ENCODE measurements around the gene PTPA.
A peak's percentile ranks its signal among the peaks of the same experiment; 100 is the strongest.
"Not testable (repeated sequence)": the region's sequence is repeated elsewhere in the genome, so short reads cannot be mapped to it uniquely, and the experiment has no call there.

Gene PTPA

GRCh38 chr9:129109537-129109903 lies 1.7 kb upstream of the PTPA start:
- no peak for DNase-seq (ENCODE audit: low read depth in 3 of 3)

GRCh38 chr9:129109952-129110739 lies 1.1 kb upstream of the PTPA start:
- DNase-seq (ENCODE audit: low read depth in 3 of 3), result no peak

GRCh38 chr9:129111528-129112151 lies 425 bp downstream of the PTPA start:
- DNase-seq (ENCODE audit: low read depth in 3 of 3), result no peak

GRCh38 chr9:129112526-129112925 lies 1.3 kb downstream of the PTPA start:
- DNase-seq (ENCODE audit: low read depth in 3 of 3), result not testable (repeated sequence)

- DNase-seq (ENCODE audit: low read depth in 3 of 3), result no peak
These were observed 2.6 kb downstream of the PTPA start for GRCh38 chr9:129113645-129114304.

- no peak for DNase-seq (ENCODE audit: low read depth in 3 of 3)
These were observed 7.6 kb downstream of the PTPA start for GRCh38 chr9:129118799-129119198.

GRCh38 chr9:129121483-129121882 lies 10.3 kb downstream of the PTPA start:
- DNase-seq (ENCODE audit: low read depth in 3 of 3), result no peak

- DNase-seq (ENCODE audit: low read depth in 3 of 3), result no peak
These were observed 10.9 kb downstream of the PTPA start for GRCh38 chr9:129122133-129122532.

GRCh38 chr9:129122976-129123375 lies 11.8 kb downstream of the PTPA start:
- not testable (repeated sequence) for DNase-seq (ENCODE audit: low read depth in 3 of 3)

- DNase-seq (ENCODE audit: low read depth in 3 of 3), result no peak
These were observed 13.4 kb downstream of the PTPA start for GRCh38 chr9:129124506-129125069.

GRCh38 chr9:129125478-129125877 lies 14.3 kb downstream of the PTPA start:
- DNase-seq (ENCODE audit: low read depth in 3 of 3), result no peak

- DNase-seq (ENCODE audit: low read depth in 3 of 3), result no peak
These were observed 15.8 kb downstream of the PTPA start for GRCh38 chr9:129126749-129127618.

GRCh38 chr9:129128689-129129088 lies 17.5 kb downstream of the PTPA start:
- no peak for DNase-seq (ENCODE audit: low read depth in 3 of 3)

GRCh38 chr9:129130271-129130670 lies 19.1 kb downstream of the PTPA start:
- DNase-seq (ENCODE audit: low read depth in 3 of 3), result not testable (repeated sequence)

- no peak for DNase-seq (ENCODE audit: low read depth in 3 of 3)
These were observed 19.6 kb downstream of the PTPA start for GRCh38 chr9:129130791-129131190.

GRCh38 chr9:129131300-129132145 lies 20.3 kb downstream of the PTPA start:
- peak; percentile 72 to 75 (median 74) for DNase-seq (ENCODE audit: low read depth in 3 of 3)

GRCh38 chr9:129133082-129133481 lies 21.9 kb downstream of the PTPA start:
- DNase-seq (ENCODE audit: low read depth in 3 of 3), result no peak

GRCh38 chr9:129135476-129135875 lies 24.3 kb downstream of the PTPA start:
- no peak for DNase-seq (ENCODE audit: low read depth in 3 of 3)

GRCh38 chr9:129136446-129137035 lies 25.3 kb downstream of the PTPA start:
- no peak for DNase-seq (ENCODE audit: low read depth in 3 of 3)
